B cell (primary cell): ENCODE results near the gene TAF6. TPM values are rescaled to one million over a fixed set of nuclear protein-coding genes. Genes with fewer than 3 reads are reported as not detected.

ENCODE experiments used
- ATAC-seq: fragments of 200-7000 bp; cut with Tn5 transposase; one replicate; pipeline ENCODE4 v1.10.0; 2021; ENCODE audit warnings: low read depth, mild to moderate bottlenecking, moderate number of reproducible peaks, moderate library complexity
- CTCF ChIA-PET: fragments of 350-600 bp; sonication (Branson Sonifier 250); formaldehyde crosslinking; loops from one replicate; lab custom pipeline; 2021; ENCODE audit warnings: antibody characterized with exemption, inconsistent platforms; lab: Charles Lee
- POLR2A ChIA-PET: fragments of 350-600 bp; sonication (Branson Sonifier 250); formaldehyde crosslinking; loops from one replicate; lab custom pipeline; 2021; ENCODE audit warnings: antibody characterized with exemption; lab: Charles Lee
- DNase-seq: peaks from one replicate; pipeline ENCODE4 v3.0.0; 2013
- H2AFZ ChIP-seq: 2 replicates; pipeline ENCODE4 v1.6.1; 2012; ENCODE audit warnings: mild to moderate bottlenecking, low read depth, low read length; ENCODE audit not compliant: insufficient read depth, poor library complexity, severe bottlenecking
- H3K27ac ChIP-seq, 2 donors: 1 replicate in 1 of 2; 2 replicates in 1 of 2; pipeline ENCODE4 v1.5.1; 2012 to 2013; ENCODE audit warnings: low read length in 2 of 2, mild to moderate bottlenecking in 2 of 2, moderate library complexity in 1 of 2
- H3K27me3 ChIP-seq, 4 experiments: fragments of 200-600 bp in 1 of 4; sonication (generic) in 1 of 4; replicated peaks in 1 of 4; 1 replicate in 2 of 4; 2 replicates in 2 of 4; pipeline versions ENCODE4 v1.6.1 to v1.7.0; 2013 to 2016; ENCODE audit warnings: low read length in 3 of 4, mild to moderate bottlenecking in 2 of 4, mixed read lengths in 1 of 4, moderate library complexity in 1 of 4; ENCODE audit not compliant: insufficient read depth in 4 of 4, control insufficient read depth in 3 of 4; ENCODE audit errors: control extremely low read depth in 1 of 4
- H3K36me3 ChIP-seq, 2 experiments: replicated peaks in 1 of 2; 1 replicate in 1 of 2; 2 replicates in 1 of 2; pipeline versions ENCODE4 v1.6.1 to v1.7.1; 2013; ENCODE audit warnings: low read length in 1 of 2; ENCODE audit not compliant: insufficient read depth in 2 of 2, control insufficient read depth in 1 of 2; ENCODE audit errors: control extremely low read depth in 1 of 2, extremely low read depth in 1 of 2
- H3K4me1 ChIP-seq, 2 donors: fragments of 200-600 bp in 1 of 2; sonication (generic) in 1 of 2; 1 replicate in 1 of 2; 2 replicates in 1 of 2; pipeline versions ENCODE4 v1.5.1 to v1.6.1; 2013 to 2017; ENCODE audit warnings: low read length in 2 of 2; ENCODE audit not compliant: control insufficient read depth in 2 of 2, insufficient read depth in 2 of 2
- H3K4me2 ChIP-seq: replicated peaks from 2 replicates; pipeline ENCODE3; 2012; ENCODE audit warnings: mild to moderate bottlenecking, low read depth, low read length; ENCODE audit not compliant: poor library complexity, severe bottlenecking
- H3K4me3 ChIP-seq, 5 experiments: fragments of 200-600 bp in 1 of 5; sonication (generic) in 1 of 5; 1 replicate in 3 of 5; 2 replicates in 2 of 5; pipeline versions ENCODE4 v1.5.1 to v1.7.0; 2011 to 2016; ENCODE audit warnings: low read length in 4 of 5, mild to moderate bottlenecking in 4 of 5, low read depth in 2 of 5, control low read depth in 1 of 5, moderate library complexity in 1 of 5; ENCODE audit not compliant: insufficient read depth in 1 of 5; ENCODE audit errors: control extremely low read depth in 1 of 5, extremely low read depth in 1 of 5
- H3K79me2 ChIP-seq: fragments of 200-600 bp; sonication (generic); one replicate; pipeline ENCODE4 v1.6.0; 2016; ENCODE audit warnings: low read length; ENCODE audit not compliant: control insufficient read depth, insufficient read depth
- H3K9ac ChIP-seq: fragments of 200-600 bp; sonication (generic); 2 replicates; pipeline ENCODE4 v1.6.1; 2017; ENCODE audit warnings: mild to moderate bottlenecking, low read length, moderate library complexity
- H3K9me3 ChIP-seq, 3 donors: one replicate each; pipeline versions ENCODE4 v1.6.1 to v1.7.1; 2013; ENCODE audit warnings: low read length in 2 of 3; ENCODE audit not compliant: control insufficient read depth in 2 of 3, insufficient read depth in 1 of 3; ENCODE audit errors: control extremely low read depth in 1 of 3
- H4K20me1 ChIP-seq: 2 replicates; pipeline ENCODE4 v1.6.0; 2012; ENCODE audit warnings: mild to moderate bottlenecking, low read length; ENCODE audit not compliant: insufficient read depth, control insufficient read depth, poor library complexity, severe bottlenecking
- H3K27ac Mint-ChIP-seq: one replicate; pipeline ENCODE4 v1.8.0; 2021; ENCODE audit warnings: mixed read lengths
- H3K27me3 Mint-ChIP-seq: one replicate; pipeline ENCODE4 v1.8.0; 2021; ENCODE audit warnings: mixed read lengths
- H3K4me1 Mint-ChIP-seq: one replicate; pipeline ENCODE4 v1.8.0; 2021; ENCODE audit warnings: mixed read lengths
- H3K4me3 Mint-ChIP-seq: one replicate; pipeline ENCODE4 v1.8.0; 2021; ENCODE audit warnings: mixed read lengths
- H3K9me3 Mint-ChIP-seq: one replicate; pipeline ENCODE4 v1.8.0; 2022; ENCODE audit warnings: mixed read lengths; ENCODE audit not compliant: insufficient read depth
- CTCF ChIP-seq: fragments of 200-600 bp; IDR thresholded peaks from one replicate; pipeline ENCODE4 v1.8.0; 2022; ENCODE audit warnings: antibody characterized with exemption, mild to moderate bottlenecking
- EZH2 ChIP-seq: IDR thresholded peaks from 2 replicates; pipeline ENCODE4 v1.6.1; 2012; ENCODE audit warnings: borderline replicate concordance, low read depth, mild to moderate bottlenecking, moderate library complexity, low read length; ENCODE audit not compliant: insufficient read depth, poor library complexity, severe bottlenecking
- WGBS: methylation state at CpG from one replicate; pipeline ENCODE4 v1.1.5; 2013; ENCODE audit warnings: missing lambda C conversion rate; ENCODE audit not compliant: insufficient coverage; 5-methylcytosine and 5-hydroxymethylcytosine counted together
- intact Hi-C: fragments of 100-400 bp; cut with micrococcal nuclease; formaldehyde crosslinking; loops from one replicate; pipeline ENCODE4 v1.10.0; 2022
- polyA plus RNA-seq: library from polyadenylated mRNA; depleted of rRNA; stranded (reverse); fragments of >200 nt; gene quantifications from 2 replicates; pipeline ENCODE4 v1.2.3, GENCODE V29; 2012
- total RNA-seq, 2 donors: library from RNA; stranded (reverse); fragments of 120-200 nt in 1 of 2; gene quantifications; 1 replicate in 1 of 2; 2 replicates in 1 of 2; pipeline versions ENCODE4 v1.2.3 to v1.2.4, GENCODE V29; 2013 to 2022

Gene TAF6
- total and polyA plus RNA-seq, 2 donors (not counting 1 experiment from before 2014, with no cell fraction given) = 48.3 to 65.8 TPM

- Histone ChIP-seq H3K27ac (no peak overlapping the region), H3K9ac (no peak overlapping the region), H3K4me1 (peaks cover 18 to 19% of the 10 kb centered on the region in 2 donors), H3K9me3 (peaks cover 0 to 2% (median 0%) of the 10 kb centered on the region in 3 donors), H3K36me3 (no peaks in the 10 kb centered on the region), H3K4me2 (no peak overlapping the region), H4K20me1 (peaks cover under 1% of the 10 kb centered on the region), H3K79me2 (peaks cover 9% of the 10 kb centered on the region), H3K4me3 (no peak overlapping the region), H3K27me3 (peaks cover 0 to 21% (median 15%) of the 10 kb centered on the region in 4 experiments), H2AFZ (no peak overlapping the region)
- Mint-ChIP-seq H3K27me3 (peaks cover 23% of the 10 kb centered on the region), H3K9me3 (no peaks in the 10 kb centered on the region), H3K4me3 (no peak overlapping the region), H3K4me1 (peaks cover 26% of the 10 kb centered on the region), H3K27ac (no peak overlapping the region)
- ATAC-seq (no peak), DNase-seq (no peak)
- ChIA-PET POLR2A (interaction anchor here (0.6 to 0.7 kb wide), 2 partner anchors 14 to 56 kb away, joined by 3 to 4 read pairs; partner anchors contain the start of gene GPC2), CTCF (interaction anchor here (0.7 to 1.0 kb wide), 2 partner anchors 30 to 245 kb away, joined by 3 to 4 read pairs; no protein-coding TSS in a partner anchor)
- intact Hi-C loops = no loop called here
- TF ChIP-seq CTCF (no peak), EZH2 (no peak)
- WGBS = 85% methylated on average over 5 of the region's 6 CpGs
Measured at GRCh38 chr7:100163006-100163531, 43.9 kb upstream of the TAF6 start.

DNA sequence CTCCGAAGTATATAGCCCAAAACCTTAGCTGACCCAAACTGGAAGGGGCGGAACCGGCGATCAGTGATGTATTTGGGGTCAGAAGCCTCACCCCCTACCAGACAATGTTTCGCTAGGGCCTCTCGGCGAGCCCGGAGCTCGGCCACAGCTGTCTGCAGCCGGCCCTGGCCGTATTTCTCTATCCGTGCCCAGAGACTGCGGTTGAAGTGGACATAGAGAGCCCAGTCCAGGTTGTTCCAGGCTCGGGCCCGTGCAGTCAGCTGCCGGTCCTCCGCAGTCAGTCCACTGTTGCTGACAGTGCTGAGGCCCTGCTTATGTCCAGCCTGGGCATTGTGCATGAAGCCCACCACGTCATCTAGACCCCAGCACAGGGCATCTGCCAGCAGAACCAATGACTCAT lies 40.9 kb upstream of the TAF6 start:
- intact Hi-C loops = no loop called here
- H2AFZ ChIP-seq = no peak overlapping the region
- Mint-ChIP-seq H3K27me3 (no peaks in the 10 kb centered on the region), H3K27ac (no peak overlapping the region), H3K4me3 (peak overlapping the region; percentile 89), H3K9me3 (no peaks in the 10 kb centered on the region), H3K4me1 (peaks cover 34% of the 10 kb centered on the region)
- DNase-seq (no peak), ATAC-seq (no peak)
- no peaks in the 10 kb centered on the region for H3K27me3 ChIP-seq
- H3K4me2 ChIP-seq = no peak overlapping the region
- peaks cover 18% of the 10 kb centered on the region for H3K79me2 ChIP-seq
- ChIA-PET POLR2A (no interaction called here), CTCF (interaction anchor here (1.0 to 5.1 kb wide), 2 partner anchors 26 to 27 kb away, joined by 5 to 18 read pairs; no protein-coding TSS in a partner anchor)
- H3K9ac ChIP-seq = no peak overlapping the region
- WGBS = 96% methylated on average over 18 of the region's 18 CpGs
- H3K4me3 ChIP-seq = no peak overlapping the region
- H3K4me1 ChIP-seq = peaks cover 22 to 26% of the 10 kb centered on the region in 2 donors
- H3K27ac ChIP-seq = no peak overlapping the region
- peaks cover 0 to 26% of the 10 kb centered on the region in 2 experiments for H3K36me3 ChIP-seq
- H3K9me3 ChIP-seq = no peaks in the 10 kb centered on the region
- peaks cover 23% of the 10 kb centered on the region for H4K20me1 ChIP-seq
- TF ChIP-seq EZH2 (no peak), CTCF (no peak)
